ENCODE data around the gene LSP1.

DNA sequence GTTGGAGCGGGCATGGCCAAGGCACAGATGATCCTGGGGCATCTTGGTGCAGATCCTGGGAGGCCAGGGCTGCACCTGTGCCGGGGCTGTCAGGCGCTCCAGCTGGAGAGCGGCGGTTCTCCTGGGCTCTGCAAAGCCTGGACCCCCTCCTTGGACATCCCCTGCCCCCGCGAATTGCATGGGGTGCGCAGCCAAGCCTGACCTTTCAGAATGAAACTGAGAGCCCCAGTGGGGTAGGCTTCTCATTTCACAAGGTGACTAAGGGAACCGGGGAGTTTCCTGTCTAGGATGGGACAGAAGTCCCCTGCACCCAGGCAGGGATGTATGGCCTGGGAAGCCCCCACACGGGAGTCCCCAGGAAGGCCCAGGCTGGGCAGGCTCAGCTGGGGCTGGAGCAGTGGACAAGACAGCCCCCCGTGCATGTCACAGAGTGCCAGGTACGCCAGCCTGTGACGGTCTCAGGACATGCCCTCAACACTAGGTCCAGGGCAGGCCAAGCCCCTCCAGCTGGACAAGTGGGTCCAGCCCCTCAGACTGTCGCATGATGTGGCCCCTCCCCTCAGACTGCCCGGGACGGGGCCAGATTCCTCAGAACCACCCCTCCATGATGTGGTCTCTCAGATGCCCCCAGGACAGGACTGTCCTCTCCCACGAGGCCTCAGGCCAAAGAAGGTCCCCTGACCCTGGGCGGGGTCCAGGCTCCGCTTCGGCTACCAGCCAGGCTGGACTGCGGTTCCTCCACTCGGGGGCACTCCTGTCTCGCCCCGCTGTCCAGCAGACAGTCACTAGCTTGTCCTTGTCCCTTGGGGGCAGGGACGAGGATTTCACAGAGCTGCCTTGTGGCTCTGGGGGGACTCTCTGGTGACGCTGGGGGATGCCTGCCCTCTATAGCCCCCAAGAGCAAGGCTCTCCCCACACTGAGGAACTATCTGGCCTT lies 2.3 kb downstream of the LSP1 start:
- TF ChIP-seq GATA3 (IDR thresholded peaks at IDR 0.05; ENCODE audit: low read depth, low read length) (no peak), GATA2 (IDR thresholded peaks at IDR 0.05; ENCODE audit: low read depth, low read length) (no peak)
